HG02981 (cell line): ENCODE data around the gene DLG1.

Experiments
- ATAC-seq: cut with Tn5 transposase; IDR thresholded peaks from one replicate; pipeline ENCODE4 v1.9.1; 2021; ENCODE audit warnings: mild to moderate bottlenecking, moderate library complexity; ENCODE audit not compliant: unreplicated experiment

DLG1 gene

GRCh38 chr3:197253238-197253947 is 45.0 kb downstream of the DLG1 start:
- no peak for ATAC-seq

GRCh38 chr3:197249542-197249941 is 48.9 kb downstream of the DLG1 start:
- ATAC-seq: no peak

DNA sequence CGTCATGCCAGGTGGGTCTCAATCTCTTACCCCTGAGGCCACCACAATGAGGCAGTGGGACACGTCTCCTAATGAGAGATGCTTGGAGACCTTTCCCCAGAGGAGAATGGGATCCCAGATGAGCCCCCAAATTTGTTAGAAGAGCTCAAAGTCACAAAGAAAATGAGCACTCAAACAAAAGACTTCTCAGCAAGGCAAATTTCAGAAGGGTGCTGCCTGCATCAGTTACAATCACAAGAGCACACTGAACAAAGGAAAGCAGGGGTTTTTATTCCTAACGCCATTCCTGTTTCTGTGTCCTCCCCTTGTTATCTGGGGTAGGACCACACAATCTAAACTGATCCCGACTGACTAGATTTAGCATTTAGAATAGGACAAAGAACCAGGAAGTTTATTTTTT is 50.1 kb downstream of the DLG1 start:
- ATAC-seq: no peak

DNA sequence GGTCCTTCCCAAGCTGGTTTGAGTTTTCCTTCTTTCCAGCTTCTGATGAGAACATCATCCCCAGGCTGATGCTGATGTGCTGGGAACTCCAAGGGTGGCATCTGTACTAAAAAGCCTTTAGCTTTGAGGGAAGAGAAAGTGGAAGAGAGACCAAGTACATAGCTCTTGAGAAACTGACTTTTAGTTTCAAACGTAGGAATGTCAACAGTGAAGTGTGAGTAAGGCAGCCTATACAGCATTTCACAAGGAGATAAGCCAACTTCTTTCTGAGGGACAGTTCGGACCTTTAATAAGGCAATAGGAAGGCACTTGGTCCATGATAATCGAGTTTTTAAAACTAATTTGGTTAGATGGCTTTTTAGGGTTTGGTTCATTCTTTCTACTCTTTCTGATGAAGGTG is 53.7 kb downstream of the DLG1 start:
- ATAC-seq: no peak

DNA sequence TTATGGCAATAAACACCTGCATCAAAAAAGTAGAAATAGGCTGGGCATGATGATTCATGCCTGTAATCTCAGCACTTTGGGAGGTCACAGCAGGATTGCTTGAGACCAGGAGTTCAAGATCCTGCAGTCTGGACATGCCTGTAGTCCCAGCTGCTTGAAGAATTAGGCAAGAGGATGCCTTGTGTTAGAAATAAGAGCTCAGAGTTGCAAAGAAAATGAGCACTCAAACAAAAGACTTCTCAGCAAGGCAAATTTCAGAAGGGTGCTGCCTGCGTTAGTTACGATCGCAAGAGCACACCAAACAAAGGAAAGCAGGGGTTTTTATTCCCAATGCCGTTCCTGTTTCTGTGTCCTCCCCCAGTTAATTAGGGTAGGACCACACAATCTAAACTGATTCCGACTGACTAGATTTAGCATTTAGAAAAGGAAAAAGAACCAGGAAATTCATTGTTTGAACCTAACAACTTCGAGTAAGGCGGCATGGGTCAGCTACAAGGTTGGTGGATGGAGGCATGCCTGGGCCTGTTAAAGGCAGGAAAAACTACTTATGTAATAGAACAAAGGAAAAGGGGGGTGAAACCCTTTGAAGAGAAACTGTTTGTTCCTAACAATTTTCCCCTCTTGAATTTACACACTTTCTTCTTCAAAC is 55.5 kb downstream of the DLG1 start:
- ATAC-seq: no peak

GRCh38 chr3:197241173-197241572 is 57.2 kb downstream of the DLG1 start:
- no peak for ATAC-seq

DNA sequence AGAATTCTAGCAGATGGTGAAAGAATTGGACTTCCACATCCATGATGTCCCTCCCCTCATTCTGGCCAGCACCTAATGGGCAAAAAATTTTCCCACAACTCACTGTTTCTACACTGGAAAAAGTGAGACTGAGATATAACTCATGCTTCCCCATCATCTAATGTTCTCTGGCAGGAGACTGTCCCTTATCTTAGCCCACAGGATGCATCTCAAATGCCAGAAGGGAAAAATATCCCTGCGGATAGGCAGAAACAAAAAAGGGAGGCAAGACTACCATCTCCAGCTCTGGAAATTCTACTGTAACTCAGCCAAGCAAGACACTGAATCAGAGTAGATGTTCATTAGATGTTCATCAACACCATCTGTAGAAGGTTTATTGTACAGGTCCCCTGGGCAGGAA is 58.6 kb downstream of the DLG1 start:
- ATAC-seq: no peak

GRCh38 chr3:197238842-197239241 is 59.6 kb downstream of the DLG1 start:
- ATAC-seq: no peak

- ATAC-seq: no peak
Observed at GRCh38 chr3:197237897-197238296, 60.5 kb downstream of the DLG1 start.

GRCh38 chr3:197236362-197236761 is 62.0 kb downstream of the DLG1 start:
- no peak for ATAC-seq

GRCh38 chr3:197234947-197235914 is 63.2 kb downstream of the DLG1 start:
- no peak for ATAC-seq

DNA sequence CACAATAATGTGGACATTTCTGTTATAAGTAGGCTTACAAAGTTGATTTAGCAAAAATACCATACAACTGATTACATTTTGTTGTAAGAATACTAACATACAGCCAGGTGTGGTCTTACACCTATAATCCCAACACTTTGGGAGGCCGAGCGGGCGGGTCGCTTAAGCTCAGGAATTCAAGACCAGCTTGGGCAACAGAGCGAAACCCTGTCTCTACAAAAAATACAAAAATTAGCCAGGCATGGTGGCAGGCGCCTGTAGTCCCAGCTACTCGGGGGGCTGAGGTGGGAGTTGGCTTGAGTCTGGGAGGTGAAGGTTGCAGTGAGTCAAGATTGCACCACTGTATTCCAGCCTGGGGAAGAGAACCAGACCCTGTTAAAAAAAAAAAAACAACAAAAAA is 67.1 kb downstream of the DLG1 start:
- no peak for ATAC-seq

DNA sequence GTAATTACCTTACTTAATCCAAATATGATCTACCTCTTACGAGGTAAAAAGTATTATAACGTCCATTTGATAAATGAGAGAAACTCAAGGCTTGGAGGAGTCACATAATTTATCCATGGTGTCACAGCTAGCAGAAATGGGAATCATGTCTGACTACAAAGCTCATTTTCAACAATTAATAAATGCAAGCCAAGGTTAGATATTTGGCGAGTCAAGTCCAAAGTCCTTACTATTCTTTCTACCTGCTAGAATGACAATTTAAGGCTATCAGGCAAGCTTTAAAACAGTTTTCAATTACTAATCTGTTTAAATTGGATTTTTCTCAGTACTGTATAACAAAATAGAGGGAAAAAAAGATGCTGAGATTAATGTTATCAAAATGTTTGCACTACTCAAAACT is 68.6 kb downstream of the DLG1 start:
- no peak for ATAC-seq

- no peak for ATAC-seq
Observed at GRCh38 chr3:197229178-197229577, 69.2 kb downstream of the DLG1 start.

DNA sequence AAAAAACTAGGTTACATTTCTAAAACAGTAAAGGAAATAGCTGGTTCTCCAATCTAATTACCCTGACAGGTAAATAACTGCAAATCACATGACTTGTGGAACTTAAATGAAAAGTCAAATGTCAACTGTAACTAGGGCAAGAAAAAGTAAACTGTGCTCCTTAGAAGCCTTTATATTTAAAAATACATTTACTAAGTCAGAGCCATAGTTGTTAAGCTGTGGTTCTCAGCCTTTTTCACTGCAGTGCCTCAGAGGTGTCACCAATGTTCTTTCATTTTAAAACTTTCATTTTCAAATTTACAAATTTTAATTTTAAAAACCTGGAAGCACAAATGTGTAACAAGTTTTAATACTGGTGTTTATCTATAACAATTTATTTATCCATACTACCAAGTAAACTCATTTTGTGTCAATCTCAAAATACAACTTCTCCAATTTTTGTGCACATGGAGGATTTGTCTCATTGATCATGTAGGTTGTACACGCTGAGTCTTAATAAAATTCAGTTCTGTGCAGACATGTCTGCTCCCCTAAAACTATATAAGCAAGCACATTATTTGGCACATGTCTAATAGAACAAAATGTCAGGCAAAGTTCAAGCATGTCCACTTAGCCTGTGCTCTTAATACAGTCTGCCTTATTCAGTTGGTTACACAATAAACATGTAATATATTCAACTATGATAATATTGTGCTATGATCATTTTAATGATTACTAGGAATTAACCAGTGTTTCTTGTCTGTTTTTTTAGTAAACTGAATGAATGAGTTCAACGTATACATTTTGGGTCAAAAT is 70.4 kb downstream of the DLG1 start:
- no peak for ATAC-seq

DNA sequence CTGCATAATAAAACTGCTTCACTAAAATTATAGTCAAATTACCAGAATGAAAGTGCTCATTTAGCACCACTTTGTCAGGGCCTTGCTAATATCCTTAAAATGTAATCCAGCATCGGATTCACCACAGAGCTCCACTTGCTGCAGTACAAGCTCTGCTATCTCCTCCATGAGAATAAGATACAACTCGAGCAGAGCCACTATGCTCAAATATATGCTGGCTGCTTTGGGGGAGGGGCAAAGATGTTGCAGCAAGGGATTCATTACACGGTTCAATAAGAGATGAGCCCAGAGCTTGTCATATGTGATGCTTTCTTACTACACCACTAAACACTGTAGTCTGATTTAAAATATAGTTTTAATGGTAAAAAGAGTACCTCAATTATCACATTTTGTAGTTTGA is 72.2 kb downstream of the DLG1 start:
- ATAC-seq: no peak

DNA sequence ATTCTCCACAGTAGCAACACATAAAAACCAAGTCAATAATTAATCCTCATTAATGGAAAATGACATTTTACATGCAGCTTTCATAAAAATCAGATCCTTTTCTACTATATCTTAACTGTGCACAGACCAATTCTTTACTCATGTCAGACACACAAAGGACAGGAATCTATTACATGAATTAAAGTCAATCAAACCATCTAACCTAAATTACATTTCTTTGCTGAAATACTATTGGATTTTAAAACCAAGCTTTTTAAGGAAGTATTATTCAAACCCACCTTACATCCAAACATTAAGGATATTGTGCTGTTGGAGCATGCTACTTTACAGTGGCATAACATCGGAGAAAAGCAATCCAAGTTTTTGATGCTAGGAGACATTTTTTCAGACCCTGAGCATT is 72.8 kb downstream of the DLG1 start:
- ATAC-seq: no peak

GRCh38 chr3:197224034-197224444 is 74.4 kb downstream of the DLG1 start:
- no peak for ATAC-seq

DNA sequence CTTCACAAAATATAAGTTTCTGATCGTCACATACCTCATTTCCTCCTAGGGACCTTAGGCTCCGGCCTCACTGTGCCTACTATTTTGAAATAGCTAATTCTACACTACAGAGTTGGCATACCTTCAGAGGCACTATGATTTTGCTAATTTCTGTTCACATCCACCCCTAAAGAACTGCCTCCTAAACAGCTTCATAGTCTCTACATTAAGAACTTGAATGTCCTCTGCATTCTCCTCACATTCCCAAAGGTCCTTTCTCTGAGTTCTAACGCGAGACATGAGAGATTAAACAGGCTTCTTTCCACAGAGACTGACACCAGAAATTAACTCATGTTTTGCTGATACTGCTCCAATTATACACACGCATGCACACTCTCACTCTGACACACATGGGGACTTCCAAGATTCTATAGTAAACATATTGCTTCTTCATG is 75.5 kb downstream of the DLG1 start:
- no peak for ATAC-seq

GRCh38 chr3:197219619-197220018 is 78.8 kb downstream of the DLG1 start:
- ATAC-seq: no peak

DNA sequence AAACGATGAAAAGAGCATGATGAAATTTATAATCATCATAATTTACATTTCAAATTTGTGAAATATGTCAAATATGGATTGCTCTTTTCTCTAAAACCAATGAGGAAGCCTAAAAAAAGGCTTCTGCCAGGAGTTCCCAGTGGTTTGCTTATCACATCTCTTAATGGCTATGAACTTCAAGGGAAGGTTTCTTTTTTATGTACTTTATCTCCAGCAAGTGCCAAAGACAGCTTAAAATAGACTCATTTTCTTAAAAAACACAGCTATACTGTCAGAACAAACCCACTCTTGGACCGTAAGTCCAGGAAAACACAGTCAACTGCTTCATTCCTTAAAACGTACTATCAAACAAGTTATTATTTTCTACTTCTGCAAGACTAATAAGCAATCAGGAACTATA is 80.2 kb downstream of the DLG1 start:
- no peak for ATAC-seq
